ENCODE data around the gene XKR3.
"Not testable (repeated sequence)": the region's sequence is repeated elsewhere in the genome, so short reads cannot be mapped to it uniquely, and the experiment has no call there.

XKR3 gene

DNA sequence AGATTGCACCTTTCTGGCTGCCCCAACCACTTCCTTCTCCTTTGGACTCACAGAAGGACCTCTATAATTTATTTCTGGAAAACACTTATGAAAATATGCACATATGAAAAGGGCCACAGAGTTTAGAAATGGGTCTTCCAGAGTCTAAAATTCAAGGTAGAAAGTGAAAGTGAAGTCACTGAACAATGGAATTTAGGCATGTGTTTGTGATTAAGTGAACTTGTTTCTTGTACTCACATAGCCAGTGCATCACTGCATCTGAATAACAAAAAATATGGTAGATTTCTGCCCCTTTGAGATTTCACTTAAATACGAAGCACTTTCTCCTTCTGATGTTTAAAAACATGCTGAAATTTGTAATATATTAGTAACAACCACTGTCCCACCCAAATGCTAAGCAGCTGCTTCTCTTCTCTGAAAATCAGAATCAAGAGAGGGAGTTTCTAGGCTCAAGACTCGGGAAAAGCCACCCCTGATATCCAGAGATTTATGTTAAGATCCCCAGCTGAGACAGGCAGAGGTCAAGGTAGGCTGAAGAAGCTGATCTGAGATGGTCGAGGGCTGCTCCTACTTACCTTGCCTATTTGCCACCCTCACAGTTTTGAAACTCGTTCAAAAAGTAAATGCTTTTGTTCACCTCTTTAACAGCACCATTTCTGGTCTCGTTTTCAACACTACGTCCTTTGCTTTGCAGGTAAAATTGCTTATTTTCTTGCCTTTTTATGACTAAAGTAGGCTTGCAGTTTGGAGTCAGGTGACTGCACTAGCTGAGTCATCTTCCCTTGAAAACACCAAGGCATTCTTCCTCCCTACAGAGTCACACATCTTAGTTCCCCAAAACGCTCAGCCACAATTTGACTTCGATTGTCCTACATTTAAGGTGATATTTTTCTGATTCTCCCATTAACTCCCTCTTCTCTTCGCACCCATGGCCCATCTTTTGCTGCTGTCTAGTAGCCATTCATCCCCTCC, at the start of gene XKR3:
XKR3 (minus strand) TSS at position 696 of the 972 bp plus-strand sequence. CDS start 17,338 bp downstream, outside the sequence.
- no peak for DNase-seq

DNA sequence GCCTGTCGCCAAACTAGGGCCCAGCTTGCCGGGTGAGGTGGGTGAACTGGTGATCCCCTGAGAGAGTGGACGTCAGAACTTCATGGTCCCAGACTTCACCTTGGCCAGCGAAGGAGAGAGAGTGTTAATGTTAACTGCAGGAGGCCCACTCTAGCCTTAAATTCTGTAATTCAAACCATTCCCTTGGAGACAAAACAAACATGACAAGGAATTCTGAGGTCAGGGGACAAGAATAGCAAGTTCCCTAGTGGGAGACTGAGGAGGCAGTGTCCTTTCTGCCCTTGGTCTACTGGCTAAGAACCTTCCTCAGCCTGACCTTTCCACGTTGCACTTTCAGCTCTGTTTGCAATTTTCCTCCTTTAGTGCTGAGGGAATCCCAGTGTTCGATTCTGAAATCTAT, 44.4 kb upstream of the XKR3 start:
- not testable (repeated sequence) for DNase-seq

DNA sequence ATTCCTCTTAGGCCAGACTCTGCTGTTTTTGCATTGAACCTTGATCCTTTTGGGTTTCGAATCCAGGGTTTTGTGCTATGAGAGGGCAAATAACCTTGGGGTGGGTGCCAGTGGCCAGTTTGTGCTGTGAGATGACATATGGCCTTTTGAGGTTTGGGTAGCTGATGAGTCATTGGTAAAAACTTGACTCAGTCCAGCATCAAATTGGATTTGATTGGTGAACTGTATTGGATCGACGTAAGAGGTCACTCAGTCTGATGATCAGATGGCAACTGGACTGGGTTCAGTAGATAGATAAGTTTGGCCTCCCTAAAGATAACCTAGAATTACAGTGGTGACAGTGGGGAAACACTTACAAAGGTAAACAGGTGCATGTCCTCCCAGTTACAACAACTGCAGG, 41.0 kb upstream of the XKR3 start:
- DNase-seq: no peak

DNA sequence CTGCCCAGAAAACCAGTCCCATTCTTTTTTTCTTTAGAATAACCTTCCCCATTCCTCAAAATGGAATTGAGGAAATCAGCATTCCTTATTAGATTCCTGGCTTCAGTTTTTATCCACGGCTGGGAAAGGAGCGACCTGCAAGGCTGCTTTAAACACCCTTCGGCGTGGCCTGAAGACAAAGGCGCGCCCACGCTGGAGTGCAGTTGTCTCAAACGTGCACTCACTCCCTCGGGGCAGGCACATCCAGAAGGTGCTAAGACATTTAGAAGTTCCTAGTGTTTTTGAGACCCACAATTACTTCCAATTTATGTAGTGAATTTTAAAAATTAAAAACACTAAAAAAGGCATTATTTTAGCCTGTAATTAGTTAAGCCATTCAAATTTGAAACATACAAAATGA, 31.6 kb upstream of the XKR3 start:
- DNase-seq: not testable (repeated sequence)

DNA sequence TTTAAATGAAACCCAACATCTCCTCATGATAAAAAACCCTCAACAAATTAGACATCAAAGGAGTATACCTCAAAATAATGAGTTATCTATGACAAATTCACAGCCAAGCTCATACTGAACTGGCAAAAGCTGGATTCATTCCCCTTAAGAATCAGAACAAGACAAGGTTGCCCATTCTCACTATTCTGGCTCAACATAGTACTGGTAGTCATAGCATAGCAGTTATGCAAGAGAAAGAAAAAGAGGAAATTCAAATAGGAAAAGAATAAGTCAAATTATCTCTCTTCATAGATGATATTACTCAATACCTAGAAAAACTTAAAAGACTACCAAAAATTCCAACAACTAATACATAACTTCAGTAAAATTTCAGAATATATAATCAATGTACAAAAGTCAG, 29.4 kb upstream of the XKR3 start:
- DNase-seq: no peak

DNA sequence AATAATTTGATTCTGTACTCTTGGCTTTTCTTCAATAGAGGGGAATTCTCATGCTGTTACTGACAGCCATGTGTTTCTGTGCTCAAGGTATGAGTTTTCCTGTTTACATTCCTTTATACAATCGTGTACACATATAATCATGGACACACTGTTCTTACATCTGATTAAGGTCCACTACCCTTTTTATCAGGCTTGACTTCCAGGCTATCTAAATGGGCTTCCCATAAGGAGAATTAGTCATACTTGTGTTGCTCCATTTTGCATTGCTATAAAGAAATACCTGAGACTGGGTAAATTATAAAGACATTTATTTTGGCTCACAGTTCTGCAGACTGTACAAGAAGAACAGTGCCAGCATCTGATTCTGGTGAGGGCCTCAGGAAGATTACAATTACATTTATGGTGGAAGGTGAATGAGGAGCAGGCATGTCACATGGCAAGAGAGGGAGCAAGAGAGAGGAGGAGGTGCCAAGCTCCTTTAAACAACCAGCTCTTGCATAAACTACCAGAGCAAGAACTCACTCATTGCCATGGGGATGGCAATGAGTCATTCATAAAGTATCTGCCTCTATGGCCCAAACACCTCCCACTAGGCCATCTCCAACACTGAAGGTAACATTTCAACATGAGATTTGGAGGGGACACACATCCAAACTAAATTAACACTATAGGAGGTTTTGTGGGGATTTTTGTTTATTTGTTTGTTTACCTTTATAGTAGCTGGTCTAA, 26.2 kb upstream of the XKR3 start:
- DNase-seq: not testable (repeated sequence)

DNA sequence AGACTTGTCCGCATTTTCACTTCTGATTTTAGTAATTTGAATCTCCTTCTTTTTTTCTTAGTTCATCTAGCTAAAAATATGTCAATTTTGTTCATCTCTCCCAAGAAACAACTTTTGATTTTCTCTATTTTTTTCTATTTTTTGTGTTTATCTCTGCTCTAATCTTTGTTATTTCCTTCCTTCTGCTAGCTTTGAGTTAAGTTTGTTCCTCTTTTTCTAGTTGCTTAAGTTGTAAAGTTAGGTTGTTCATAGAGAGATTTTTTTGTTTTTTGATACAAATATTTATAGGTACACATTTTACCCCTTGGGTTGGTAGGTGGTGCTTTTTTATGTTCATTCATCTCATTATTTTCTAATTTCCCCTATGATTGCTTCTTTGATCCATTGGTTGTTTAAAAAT, 22.1 kb upstream of the XKR3 start:
- DNase-seq: no peak

DNA sequence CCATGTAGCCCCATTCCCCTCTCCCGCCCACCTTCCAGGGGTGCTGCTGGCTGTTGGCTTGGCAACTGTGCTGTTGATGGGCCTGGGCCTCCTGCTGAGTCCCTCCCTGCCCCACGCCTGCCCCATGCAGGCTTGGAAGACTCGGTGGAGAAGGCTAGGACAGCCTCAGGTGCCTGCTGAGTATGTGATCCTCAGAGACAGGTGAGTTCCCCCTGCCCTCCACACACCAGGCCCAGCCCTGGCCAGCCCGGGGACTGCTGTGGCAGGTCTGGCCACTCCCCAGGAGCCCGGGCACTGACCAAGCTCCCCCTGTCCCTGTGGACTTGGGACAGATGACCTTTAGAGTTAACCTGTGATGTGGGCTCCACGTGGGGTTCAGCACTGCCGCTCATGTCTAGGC, 20.7 kb upstream of the XKR3 start:
- no peak for DNase-seq

DNA sequence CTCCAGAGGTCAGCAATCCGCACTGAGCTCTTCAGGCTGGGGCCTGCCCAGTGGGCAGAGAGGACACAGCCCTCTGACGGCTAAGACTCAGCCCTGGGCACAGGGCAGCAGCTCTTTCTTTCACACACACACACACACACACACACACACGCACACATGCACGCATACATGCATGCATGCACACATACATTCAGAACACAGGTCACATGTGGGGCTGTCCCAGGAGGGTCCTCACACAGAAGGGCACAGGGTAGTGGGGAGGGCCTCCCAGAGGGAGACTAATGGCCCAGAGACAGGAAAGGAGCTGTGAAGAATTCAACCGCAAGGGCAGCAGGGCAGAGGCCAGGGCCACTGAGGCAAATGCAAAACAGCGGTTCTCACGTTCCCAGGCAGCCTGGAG, 20.3 kb upstream of the XKR3 start:
- DNase-seq: no peak

DNA sequence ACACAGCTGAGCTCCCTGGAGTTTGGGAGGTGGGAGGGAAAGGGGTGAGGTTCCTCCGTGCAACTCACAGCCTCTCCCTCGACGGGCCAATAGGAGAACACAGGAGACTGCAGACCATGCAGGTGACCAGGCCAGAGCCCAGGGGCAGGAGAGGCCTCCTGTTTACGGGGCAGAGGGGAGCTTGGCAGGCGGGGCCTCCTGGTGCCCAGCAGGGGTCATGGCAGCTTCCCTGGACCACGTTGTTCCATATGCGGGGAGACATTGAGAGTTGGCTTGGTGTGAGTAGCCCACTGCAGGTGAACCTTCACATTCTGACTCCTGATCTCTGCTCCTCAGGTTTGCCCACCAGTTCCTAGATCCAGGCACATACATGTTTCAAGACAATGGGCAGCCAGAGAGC, 19.3 kb upstream of the XKR3 start:
- DNase-seq: no peak

DNA sequence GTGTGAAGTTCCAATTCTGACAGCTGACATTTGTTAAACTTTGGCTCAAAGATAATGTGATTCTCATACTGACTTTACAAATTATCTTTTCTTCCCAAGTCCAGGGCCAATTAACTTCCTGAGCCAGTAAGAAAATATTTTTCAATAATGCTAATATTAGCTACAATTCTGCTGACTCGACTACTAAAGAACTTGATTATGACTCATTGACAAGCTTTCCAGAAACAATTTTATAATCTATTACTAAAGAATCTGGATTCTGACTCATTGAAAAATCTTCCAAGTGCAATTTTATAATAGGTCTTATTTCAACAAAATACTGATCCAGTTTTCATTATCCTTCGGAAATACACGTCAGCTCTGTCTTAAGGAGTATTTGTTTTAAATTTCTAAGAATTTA, 12.9 kb upstream of the XKR3 start:
- DNase-seq: no peak

DNA sequence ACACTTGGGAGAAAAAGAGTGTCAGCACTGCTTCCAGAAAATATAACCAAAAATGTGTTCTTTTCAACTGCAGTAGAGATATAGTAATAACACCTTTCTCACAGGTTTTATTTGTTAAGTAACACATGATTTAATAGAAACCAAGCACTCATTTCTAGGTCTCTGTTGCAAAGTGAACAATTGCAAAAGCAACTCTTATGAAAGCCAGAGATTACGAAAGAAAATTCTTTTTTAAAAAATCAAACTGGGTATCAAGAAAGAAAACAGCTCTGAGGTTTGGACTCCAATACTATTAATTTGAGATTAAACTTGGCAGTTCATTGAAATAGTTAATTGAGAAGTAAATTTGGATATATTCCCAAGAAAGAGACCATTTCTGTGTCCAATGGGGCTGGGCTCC, 9.8 kb upstream of the XKR3 start:
- no peak for DNase-seq

DNA sequence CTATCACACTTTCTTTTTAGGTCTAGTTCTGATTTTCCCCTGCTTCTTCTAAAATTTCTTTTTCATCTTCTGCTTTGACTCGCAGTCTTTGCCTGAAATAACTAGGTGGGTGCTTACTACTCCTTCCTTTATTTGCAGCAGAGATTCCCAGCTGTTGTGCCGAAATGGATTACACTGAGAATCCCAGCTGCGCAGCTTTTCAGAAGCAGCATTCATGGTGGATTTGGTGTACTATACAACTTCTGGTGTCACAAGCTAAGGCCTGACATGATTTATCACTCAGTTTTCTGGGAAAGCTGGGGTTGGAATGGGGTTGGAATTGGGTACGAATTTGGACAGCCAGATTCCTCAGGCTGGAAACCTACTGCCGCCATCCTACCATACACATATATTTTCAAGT, 6.0 kb upstream of the XKR3 start:
- DNase-seq: no peak

DNA sequence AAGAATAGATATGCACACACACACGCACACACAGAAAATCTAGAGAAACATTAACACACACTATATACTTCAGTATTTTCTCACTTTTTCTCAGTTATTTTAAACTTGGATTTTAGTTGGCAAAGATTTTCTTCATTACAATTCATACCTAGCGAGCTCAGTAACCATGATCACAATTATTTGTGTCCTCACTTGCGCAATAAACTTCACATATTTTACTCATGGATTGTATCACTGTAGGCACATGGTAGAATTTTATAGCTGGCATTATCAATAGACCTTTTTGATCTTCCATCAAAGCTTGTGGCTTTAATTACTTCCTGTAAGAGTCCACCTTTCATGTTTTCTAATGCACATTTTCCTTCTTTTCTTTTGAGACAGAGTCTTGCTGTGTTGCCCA, 4.8 kb upstream of the XKR3 start:
- no peak for DNase-seq

DNA sequence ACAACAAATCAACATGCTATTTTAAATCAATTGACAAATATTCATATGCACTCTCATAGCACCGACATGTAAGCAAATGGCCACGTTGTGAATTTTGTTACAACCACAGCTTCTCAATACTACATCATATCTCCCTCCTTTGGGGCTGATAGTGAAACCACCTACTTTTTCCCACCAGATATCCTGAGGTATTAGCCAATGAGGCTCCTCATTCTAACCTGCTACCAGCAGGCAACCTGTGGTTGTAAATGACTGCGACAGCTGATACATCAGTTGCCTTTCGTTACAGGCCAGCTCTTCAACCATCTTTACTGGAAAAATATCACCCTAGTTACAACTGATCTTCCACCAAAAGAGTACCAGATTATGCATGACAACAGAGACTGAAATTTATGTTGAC, 3.7 kb upstream of the XKR3 start:
- no peak for DNase-seq

DNA sequence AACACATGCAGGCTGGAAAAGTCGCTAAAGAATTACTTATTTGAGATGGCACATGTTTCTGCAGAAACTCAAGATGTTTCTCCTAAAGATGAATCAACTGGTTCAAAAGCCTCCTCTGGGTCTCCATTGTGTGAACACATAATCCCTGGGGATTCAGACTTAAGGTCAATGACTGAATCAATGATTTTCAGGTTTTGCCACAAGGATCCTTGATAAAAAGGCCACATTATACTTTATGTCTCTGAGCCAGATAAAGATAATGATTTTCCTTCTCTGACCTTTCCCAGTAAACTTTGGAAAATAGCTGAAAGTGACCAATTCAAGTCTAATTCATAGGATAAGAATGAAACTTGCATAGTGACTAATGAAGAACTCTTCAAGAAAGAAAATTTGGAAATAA, 2.3 kb upstream of the XKR3 start:
- no peak for DNase-seq

DNA sequence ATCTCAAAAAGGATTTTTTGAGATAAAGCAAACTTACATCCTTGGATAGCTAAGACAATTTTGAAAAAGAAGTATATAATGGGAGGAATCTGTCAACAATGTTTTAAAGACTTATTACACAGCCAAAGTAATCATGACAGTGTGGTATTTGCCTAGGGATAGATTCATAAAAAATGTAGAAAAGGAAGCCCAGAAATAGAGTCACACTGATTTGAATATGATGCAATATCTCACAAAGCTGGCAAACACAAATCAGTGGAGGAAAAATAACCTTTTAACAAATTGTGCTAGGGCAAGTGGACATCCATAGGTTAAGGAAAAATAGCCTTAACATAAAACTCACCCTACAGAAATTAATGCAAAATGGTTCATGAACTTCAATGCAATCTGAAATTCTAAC, 6.0 kb downstream of the XKR3 start:
- no peak for DNase-seq

DNA sequence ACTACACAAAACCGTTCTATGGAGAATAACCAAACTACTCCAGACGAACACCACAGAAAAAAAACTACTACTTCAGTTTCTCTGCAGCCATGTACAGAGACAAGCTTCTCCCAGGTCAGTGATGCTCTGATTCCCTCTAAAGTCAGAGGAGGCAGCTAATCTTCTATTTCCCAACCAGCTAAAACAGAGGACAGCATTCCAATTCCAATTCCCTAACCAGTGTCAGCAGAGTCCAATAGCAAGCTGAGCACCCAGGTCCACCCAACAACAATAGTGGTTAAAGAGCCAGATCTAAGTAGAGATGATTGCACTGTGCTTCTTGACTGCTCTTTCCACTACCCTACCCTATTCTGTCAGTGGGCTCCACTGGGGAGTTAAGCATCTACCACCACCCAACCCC, 6.7 kb downstream of the XKR3 start:
- DNase-seq: no peak

DNA sequence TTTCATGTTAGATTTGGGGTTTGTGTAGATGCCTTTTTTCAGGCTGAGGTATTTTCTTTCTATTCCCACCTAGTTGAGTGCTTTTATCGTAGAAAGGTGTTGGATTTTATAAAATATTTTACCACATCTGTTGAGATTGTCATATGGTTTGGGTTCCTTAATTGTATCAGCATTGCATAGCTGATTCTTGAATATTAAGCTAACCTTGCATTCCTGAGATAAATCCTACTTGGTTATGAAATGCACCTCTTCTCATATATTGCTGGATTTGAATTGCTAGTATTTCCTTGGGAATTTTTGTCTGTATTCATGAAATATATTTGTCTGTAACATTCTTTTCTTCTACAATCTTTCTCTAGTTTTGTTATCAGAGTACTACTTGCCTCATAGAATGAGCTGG, 10.1 kb downstream of the XKR3 start:
- no peak for DNase-seq

DNA sequence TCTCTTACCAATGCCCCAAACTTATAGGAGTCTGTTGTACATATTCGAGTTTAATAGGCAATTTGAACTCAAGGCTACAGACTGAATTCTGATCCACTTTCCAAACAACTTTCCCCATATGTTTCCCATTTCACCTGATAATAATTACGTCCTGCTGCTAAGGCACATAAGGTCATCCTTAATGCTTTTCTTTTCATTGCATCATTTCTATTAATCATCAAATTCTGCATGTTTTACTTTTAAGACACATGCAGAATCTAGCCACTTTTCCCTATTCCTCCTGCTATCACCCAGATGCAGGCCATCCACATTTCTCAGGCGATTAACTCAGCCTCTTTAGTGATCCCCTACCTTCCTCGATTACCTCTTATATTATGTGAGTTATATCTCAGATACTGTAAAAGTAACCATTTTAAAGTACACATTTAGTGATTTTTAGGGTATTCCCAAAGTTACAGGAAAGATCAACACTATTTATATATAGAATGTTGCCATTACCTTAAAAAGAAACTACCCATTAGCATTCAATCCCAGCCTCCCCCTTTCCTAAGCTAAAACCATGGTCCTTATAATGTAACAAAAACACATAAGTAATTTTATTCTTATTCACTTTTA, 14.9 kb downstream of the XKR3 start:
- no peak for DNase-seq

DNA sequence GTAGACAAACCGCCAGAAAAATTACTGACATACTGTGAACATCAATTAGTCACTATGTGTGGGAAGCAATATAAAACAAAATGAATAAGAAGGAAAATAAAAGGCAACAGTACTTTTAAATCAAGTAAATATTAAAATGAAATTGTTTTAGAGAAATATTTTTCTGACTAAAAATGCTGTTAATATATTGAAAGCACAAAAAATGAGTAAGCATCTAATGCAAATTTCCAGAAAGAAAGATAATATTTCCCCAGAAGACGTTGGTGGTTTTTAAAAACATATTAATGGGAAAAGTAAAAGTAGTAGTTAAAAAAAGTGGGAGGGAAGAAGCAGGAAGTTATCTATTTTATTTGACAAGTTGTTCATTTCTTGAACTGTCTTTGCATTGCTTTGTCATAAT, 16.5 kb downstream of the XKR3 start:
- DNase-seq: no peak

DNA sequence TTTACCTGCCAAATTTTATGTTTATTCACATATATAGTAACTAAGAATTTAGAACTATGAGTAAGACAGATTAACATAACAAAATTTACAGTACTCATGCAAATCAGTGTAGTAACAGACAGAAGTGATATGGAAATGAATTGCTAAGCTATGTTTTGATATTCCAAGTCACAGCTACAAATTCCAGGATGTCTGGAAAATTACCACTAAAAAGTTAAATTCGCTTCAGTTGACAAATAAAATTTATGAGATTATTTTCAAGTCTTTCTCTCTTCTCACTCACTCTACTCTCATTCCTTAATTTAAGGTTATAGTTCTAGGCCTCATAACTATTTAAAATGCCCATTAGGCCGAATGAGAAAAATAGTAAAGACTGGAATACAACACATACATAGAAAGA, 18.1 kb downstream of the XKR3 start:
- DNase-seq: no peak

DNA sequence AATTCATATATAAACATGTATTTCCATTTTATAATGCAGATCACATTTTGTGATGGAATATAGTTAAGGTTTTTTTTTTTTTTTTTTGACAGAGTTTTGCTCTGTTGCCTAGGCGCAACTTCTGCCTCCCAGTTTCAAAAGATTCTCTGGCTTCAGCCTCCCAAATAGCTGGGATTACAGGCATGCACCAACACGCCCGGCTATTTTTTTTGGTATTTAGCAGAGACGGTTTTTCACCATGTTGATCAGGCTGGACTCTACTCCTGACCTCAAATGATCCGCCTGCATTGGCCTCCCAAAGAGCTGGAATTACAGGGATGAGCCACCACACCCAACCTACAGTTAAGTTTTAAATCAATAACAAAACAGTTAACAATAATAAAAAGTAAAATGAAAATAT, 18.8 kb downstream of the XKR3 start:
- DNase-seq: no peak

DNA sequence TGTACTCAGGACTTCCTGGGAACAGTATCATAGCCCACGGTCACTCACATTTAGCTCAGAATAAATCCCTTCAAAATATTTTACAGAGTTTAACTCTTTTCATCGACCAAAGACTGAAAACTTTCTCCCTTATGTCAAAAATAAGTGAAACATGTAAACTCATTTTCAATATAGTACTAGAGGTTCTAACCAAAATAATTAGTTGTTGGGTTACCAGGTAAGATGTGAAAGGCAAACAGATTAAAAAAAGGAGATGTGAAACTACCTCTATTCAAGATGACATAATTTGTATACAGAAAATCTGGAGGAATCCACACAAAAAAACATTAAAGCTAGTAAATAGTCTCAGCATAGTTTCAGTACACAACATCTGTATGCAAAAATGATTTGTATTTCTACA, 20.3 kb downstream of the XKR3 start:
- no peak for DNase-seq
